ENCODE measurements around the gene UBE2E3. TPM values are rescaled to one million over a fixed set of nuclear protein-coding genes. Genes with fewer than 3 reads are reported as not detected.

The UBE2E3 gene
- total and polyA plus RNA-seq, 2 of the 13 experiments (the other 11 are each of a cell fraction or from before 2014, with no cell fraction given): 45.7 to 92.6 TPM

DNA sequence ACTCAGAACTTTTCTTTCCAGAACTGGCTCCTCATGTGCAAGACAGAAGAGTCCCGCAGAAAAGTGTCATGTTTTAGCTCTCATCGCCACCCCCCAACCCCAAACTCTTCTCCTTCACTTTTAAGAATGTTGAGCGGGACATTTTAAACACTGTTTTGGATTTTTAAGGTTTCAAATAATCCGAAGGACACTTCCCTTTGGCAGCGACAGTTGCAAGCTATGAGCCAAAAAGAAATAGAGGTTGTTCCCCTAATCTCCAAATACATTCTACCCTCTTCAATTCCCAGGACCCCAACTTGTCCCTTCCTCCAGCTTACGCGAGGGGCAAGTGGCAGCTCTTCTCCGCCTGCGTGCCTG, 678 bp upstream of the UBE2E3 start (continued):
- TF ChIP-seq, protein P1, sequence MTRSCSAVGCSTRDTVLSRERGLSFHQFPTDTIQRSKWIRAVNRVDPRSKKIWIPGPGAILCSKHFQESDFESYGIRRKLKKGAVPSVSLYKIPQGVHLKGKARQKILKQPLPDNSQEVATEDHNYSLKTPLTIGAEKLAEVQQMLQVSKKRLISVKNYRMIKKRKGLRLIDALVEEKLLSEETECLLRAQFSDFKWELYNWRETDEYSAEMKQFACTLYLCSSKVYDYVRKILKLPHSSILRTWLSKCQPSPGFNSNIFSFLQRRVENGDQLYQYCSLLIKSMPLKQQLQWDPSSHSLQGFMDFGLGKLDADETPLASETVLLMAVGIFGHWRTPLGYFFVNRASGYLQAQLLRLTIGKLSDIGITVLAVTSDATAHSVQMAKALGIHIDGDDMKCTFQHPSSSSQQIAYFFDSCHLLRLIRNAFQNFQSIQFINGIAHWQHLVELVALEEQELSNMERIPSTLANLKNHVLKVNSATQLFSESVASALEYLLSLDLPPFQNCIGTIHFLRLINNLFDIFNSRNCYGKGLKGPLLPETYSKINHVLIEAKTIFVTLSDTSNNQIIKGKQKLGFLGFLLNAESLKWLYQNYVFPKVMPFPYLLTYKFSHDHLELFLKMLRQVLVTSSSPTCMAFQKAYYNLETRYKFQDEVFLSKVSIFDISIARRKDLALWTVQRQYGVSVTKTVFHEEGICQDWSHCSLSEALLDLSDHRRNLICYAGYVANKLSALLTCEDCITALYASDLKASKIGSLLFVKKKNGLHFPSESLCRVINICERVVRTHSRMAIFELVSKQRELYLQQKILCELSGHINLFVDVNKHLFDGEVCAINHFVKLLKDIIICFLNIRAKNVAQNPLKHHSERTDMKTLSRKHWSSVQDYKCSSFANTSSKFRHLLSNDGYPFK (CRISPR knock-in tag; IDR thresholded peaks at IDR 0.05; ENCODE audit: borderline replicate concordance): no peak
- TF ChIP-seq ZFP36L2 (CRISPR knock-in tag; IDR thresholded peaks at IDR 0.05) (no peak), ZKSCAN5 (CRISPR knock-in tag; IDR thresholded peaks at IDR 0.05) (no peak), ZNF331 (CRISPR knock-in tag; IDR thresholded peaks at IDR 0.05) (no peak), ZNF572 (CRISPR knock-in tag; IDR thresholded peaks at IDR 0.05) (no peak; the same call in 1 of the 2 replicates), FOSL2 (CRISPR knock-in tag; IDR thresholded peaks at IDR 0.05) (no peak), MBD4 (IDR thresholded peaks at IDR 0.05; ENCODE audit: borderline replicate concordance, low read length) (no peak), MIER3 (CRISPR knock-in tag; IDR thresholded peaks at IDR 0.05; ENCODE audit: borderline replicate concordance) (no peak; the same call in 1 of the 2 replicates), RELA (CRISPR knock-in tag; IDR thresholded peaks at IDR 0.05) (no peak), ZNF234 (CRISPR knock-in tag; conservative IDR thresholded peaks at IDR 0.05) (0 out of 2 replicates have a peak, but pooled peaks have one; percentile 63)
- TF ChIP-seq, protein P2, sequence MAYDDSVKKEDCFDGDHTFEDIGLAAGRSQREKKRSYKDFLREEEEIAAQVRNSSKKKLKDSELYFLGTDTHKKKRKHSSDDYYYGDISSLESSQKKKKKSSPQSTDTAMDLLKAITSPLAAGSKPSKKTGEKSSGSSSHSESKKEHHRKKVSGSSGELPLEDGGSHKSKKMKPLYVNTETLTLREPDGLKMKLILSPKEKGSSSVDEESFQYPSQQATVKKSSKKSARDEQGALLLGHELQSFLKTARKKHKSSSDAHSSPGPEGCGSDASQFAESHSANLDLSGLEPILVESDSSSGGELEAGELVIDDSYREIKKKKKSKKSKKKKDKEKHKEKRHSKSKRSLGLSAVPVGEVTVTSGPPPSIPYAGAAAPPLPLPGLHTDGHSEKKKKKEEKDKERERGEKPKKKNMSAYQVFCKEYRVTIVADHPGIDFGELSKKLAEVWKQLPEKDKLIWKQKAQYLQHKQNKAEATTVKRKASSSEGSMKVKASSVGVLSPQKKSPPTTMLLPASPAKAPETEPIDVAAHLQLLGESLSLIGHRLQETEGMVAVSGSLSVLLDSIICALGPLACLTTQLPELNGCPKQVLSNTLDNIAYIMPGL (CRISPR knock-in tag; IDR thresholded peaks at IDR 0.05; ENCODE audit: borderline replicate concordance in 1 of 2, low read depth in 1 of 2): no peak
- TF ChIP-seq, protein P3, sequence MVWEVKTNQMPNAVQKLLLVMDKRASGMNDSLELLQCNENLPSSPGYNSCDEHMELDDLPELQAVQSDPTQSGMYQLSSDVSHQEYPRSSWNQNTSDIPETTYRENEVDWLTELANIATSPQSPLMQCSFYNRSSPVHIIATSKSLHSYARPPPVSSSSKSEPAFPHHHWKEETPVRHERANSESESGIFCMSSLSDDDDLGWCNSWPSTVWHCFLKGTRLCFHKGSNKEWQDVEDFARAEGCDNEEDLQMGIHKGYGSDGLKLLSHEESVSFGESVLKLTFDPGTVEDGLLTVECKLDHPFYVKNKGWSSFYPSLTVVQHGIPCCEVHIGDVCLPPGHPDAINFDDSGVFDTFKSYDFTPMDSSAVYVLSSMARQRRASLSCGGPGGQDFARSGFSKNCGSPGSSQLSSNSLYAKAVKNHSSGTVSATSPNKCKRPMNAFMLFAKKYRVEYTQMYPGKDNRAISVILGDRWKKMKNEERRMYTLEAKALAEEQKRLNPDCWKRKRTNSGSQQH (CRISPR knock-in tag; IDR thresholded peaks at IDR 0.05; ENCODE audit: low read depth): 0 out of 2 replicates have a peak, but pooled peaks have one; percentile 3
- TF ChIP-seq, protein P4, sequence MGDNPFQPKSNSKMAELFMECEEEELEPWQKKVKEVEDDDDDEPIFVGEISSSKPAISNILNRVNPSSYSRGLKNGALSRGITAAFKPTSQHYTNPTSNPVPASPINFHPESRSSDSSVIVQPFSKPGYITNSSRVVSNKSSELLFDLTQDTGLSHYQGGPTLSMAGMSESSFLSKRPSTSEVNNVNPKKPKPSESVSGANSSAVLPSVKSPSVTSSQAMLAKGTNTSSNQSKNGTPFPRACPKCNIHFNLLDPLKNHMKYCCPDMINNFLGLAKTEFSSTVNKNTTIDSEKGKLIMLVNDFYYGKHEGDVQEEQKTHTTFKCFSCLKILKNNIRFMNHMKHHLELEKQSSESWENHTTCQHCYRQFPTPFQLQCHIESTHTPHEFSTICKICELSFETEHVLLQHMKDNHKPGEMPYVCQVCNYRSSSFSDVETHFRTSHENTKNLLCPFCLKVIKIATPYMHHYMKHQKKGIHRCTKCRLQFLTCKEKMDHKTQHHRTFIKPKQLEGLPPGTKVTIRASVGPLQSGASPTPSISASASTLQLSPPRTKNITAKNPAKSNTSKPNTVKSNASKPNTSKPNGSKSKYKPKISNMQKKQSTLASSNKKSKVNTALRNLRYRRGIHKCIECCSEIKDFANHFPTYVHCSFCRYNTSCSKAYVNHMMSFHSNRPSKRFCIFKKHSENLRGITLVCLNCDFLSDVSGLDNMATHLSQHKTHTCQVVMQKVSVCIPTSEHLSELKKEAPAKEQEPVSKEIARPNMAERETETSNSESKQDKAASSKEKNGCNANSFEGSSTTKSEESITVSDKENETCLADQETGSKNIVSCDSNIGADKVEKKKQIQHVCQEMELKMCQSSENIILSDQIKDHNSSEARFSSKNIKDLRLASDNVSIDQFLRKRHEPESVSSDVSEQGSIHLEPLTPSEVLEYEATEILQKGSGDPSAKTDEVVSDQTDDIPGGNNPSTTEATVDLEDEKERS (CRISPR knock-in tag; IDR thresholded peaks at IDR 0.05): peak; percentile 6; the same call in 1 of the 2 replicates
